HCT116 (cell line): ENCODE measurements around the gene CACNA1G. TPM values are rescaled to one million over a fixed set of nuclear protein-coding genes. Genes with fewer than 3 reads are reported as not detected.

ENCODE experiments used
- ATAC-seq: fragments of 200-7000 bp; cut with Tn5 transposase; 2 replicates; pipeline ENCODE4 v1.9.1; 2020; ENCODE audit warnings: mild to moderate bottlenecking, moderate library complexity
- BruUV-seq: library from RNA; stranded (reverse); fragments of 400-500 nt; replicated peaks from 2 replicates; lab custom pipeline; 2021; lab: Mats Ljungman, UMichigan
- CTCF ChIA-PET: fragments of 300-600 bp; sonication (Branson Sonifier 250); formaldehyde crosslinking; loops from one replicate; lab custom pipeline; 2021; ENCODE audit warnings: antibody characterized with exemption; lab: Charles Lee
- POLR2A ChIA-PET: fragments of 300-600, 350-600 bp; sonication (Branson Sonifier 250); formaldehyde crosslinking; loops from one replicate; lab custom pipeline; 2021; ENCODE audit warnings: antibody characterized with exemption; lab: Charles Lee
- RAD21 ChIA-PET, 2 experiments: fragments of 300-600 bp; sonication (Branson Sonifier 250); formaldehyde crosslinking; loops; one replicate each; lab custom pipeline; 2023; ENCODE audit warnings: low total read pairs in 2 of 2; ENCODE audit not compliant: uncharacterized antibody in 2 of 2, unreplicated experiment in 2 of 2, low non-redundant PET in 1 of 2; lab: Charles Lee
- DNase-seq: peaks from one replicate; pipeline ENCODE4 v3.0.0-alpha.2; 2010; ENCODE audit warnings: low read depth, low spot score
- H2AFZ ChIP-seq: fragments of 200-600 bp; shearing (Covaris generic), sonication (generic); 2 replicates; pipeline ENCODE4 v1.6.1; 2017; ENCODE audit warnings: low read depth, mixed run types, mixed read lengths, antibody characterized with exemption, low read length; ENCODE audit not compliant: poor library complexity, severe bottlenecking
- H3K27ac ChIP-seq: 2 replicates; pipeline ENCODE4 v1.5.1; 2012; ENCODE audit warnings: low read depth, low read length
- H3K27me3 ChIP-seq: fragments of 200-600 bp; sonication (generic); 2 replicates; pipeline ENCODE4 v1.6.1; 2016; ENCODE audit warnings: mixed run types, low read length, mixed read lengths; ENCODE audit not compliant: insufficient read depth
- H3K36me3 ChIP-seq, 2 experiments: fragments of 200-500 bp in 1 of 2; fragments of 200-600 bp in 1 of 2; sonication (Bioruptor generic) in 1 of 2; sonication (generic) in 1 of 2; 2 replicates each; pipeline versions ENCODE4 v1.5.1 to v1.6.1; 2014 to 2016; ENCODE audit warnings: low read length in 2 of 2, inconsistent platforms in 1 of 2, mixed read lengths in 1 of 2, mixed run types in 1 of 2; ENCODE audit not compliant: insufficient read depth in 2 of 2, control insufficient read depth in 1 of 2
- H3K4me1 ChIP-seq, 2 experiments: fragments of 200-600 bp in 1 of 2; sonication (generic) in 1 of 2; 2 replicates each; pipeline versions ENCODE4 v1.5.1 to v1.6.1; 2012 to 2017; ENCODE audit warnings: low read length in 2 of 2, inconsistent platforms in 1 of 2, mild to moderate bottlenecking in 1 of 2, mixed read lengths in 1 of 2, mixed run types in 1 of 2, moderate library complexity in 1 of 2; ENCODE audit not compliant: insufficient read depth in 2 of 2, control insufficient read depth in 1 of 2
- H3K4me2 ChIP-seq: fragments of 200-600 bp; sonication (generic); 2 replicates; pipeline ENCODE4 v1.6.1; 2017; ENCODE audit warnings: mixed run types, low read length, mixed read lengths
- H3K4me3 ChIP-seq, 2 experiments: fragments of 200-600 bp in 1 of 2; sonication (generic) in 1 of 2; replicated peaks in 1 of 2; 2 replicates each; pipeline ENCODE4 v1.5.1; 2011 to 2016; ENCODE audit warnings: low read length in 2 of 2, control low read depth in 1 of 2, low read depth in 1 of 2, mild to moderate bottlenecking in 1 of 2, mixed read lengths in 1 of 2, mixed run types in 1 of 2
- H3K79me2 ChIP-seq: fragments of 200-600 bp; sonication (generic); 2 replicates; pipeline ENCODE4 v1.6.1; 2017; ENCODE audit warnings: mild to moderate bottlenecking, mixed run types, low read length, moderate library complexity, mixed read lengths; ENCODE audit not compliant: insufficient read depth
- H3K9ac ChIP-seq: fragments of 200-600 bp; sonication (generic); 2 replicates; pipeline ENCODE4 v1.6.1; 2016; ENCODE audit warnings: low read length, mixed read lengths
- H3K9me2 ChIP-seq: fragments of 200-600 bp; sonication (generic), shearing (Covaris generic); 2 replicates; pipeline ENCODE4 v1.6.1; 2017; ENCODE audit warnings: mixed run types, mild to moderate bottlenecking, moderate library complexity; ENCODE audit not compliant: insufficient read depth
- H3K9me3 ChIP-seq, 2 experiments: fragments of 200-500 bp in 1 of 2; fragments of 200-600 bp in 1 of 2; sonication (Bioruptor generic) in 1 of 2; sonication (generic) in 1 of 2; 2 replicates each; pipeline ENCODE4 v1.6.1; 2014 to 2017; ENCODE audit warnings: low read length in 2 of 2, mixed read lengths in 2 of 2, inconsistent platforms in 1 of 2, low read depth in 1 of 2, mild to moderate bottlenecking in 1 of 2, mixed run types in 1 of 2, moderate library complexity in 1 of 2; ENCODE audit not compliant: control insufficient read depth in 1 of 2, insufficient read depth in 1 of 2
- H4K20me1 ChIP-seq: fragments of 200-600 bp; sonication (generic), shearing (Covaris generic); 2 replicates; pipeline ENCODE4 v1.6.1; 2017; ENCODE audit warnings: mixed run types, mild to moderate bottlenecking, moderate library complexity; ENCODE audit not compliant: insufficient read depth
- CBX3 ChIP-seq: IDR thresholded peaks from 2 replicates; pipeline ENCODE4 v1.6.1; 2012; ENCODE audit warnings: low read depth
- CEBPB ChIP-seq: IDR thresholded peaks from 2 replicates; pipeline ENCODE4 v1.6.1; 2012; ENCODE audit warnings: low read depth
- CTCF ChIP-seq, 3 experiments: fragments of 200-600 bp in 1 of 3; sonication (generic) in 1 of 3; IDR thresholded peaks in 2 of 3; conservative IDR thresholded peaks in 1 of 3; 2 replicates each; pipeline ENCODE4 v1.5.1; 2012 to 2017; ENCODE audit warnings: low read depth in 2 of 3, low read length in 2 of 3, antibody characterized with exemption in 1 of 3, borderline replicate concordance in 1 of 3, control low read depth in 1 of 3, mild to moderate bottlenecking in 1 of 3, mixed read lengths in 1 of 3, mixed run types in 1 of 3, moderate library complexity in 1 of 3; ENCODE audit not compliant: insufficient read depth in 1 of 3
- ELF1 ChIP-seq: IDR thresholded peaks from 2 replicates; pipeline ENCODE4 v1.6.1; 2012; ENCODE audit warnings: low read depth, borderline replicate concordance
- EZH2phosphoT487 ChIP-seq: fragments of 200-600 bp; IDR thresholded peaks from 2 replicates; pipeline ENCODE4 v1.6.1; 2018; ENCODE audit warnings: antibody characterized with exemption, borderline replicate concordance
- FOSL1 ChIP-seq: IDR thresholded peaks from 2 replicates; pipeline ENCODE4 v1.6.1; 2012; ENCODE audit warnings: low read depth
- JUND ChIP-seq: IDR thresholded peaks from 2 replicates; pipeline ENCODE4 v1.6.1; 2012
- MAX ChIP-seq: IDR thresholded peaks from 2 replicates; pipeline ENCODE4 v1.6.1; 2012
- POLR2AphosphoS5 ChIP-seq: IDR thresholded peaks from 2 replicates; pipeline ENCODE4 v1.6.1; 2011; ENCODE audit warnings: mild to moderate bottlenecking, low read depth, low read length, moderate library complexity
- RAD21 ChIP-seq: IDR thresholded peaks from 2 replicates; pipeline ENCODE4 v1.6.1; 2012; ENCODE audit warnings: low read depth, mild to moderate bottlenecking
- REST ChIP-seq: IDR thresholded peaks from 2 replicates; pipeline ENCODE4 v1.6.1; 2012; ENCODE audit warnings: low read depth
- SP1 ChIP-seq: IDR thresholded peaks from 2 replicates; pipeline ENCODE4 v1.6.1; 2012; ENCODE audit warnings: low read depth
- SRF ChIP-seq: IDR thresholded peaks from 2 replicates; pipeline ENCODE4 v1.6.1; 2012; ENCODE audit warnings: low read depth
- YY1 ChIP-seq: IDR thresholded peaks from 2 replicates; pipeline ENCODE4 v1.6.1; 2011; ENCODE audit warnings: low read length, low read depth, moderate library complexity, mild to moderate bottlenecking; ENCODE audit not compliant: insufficient replicate concordance; ENCODE audit errors: extremely low read depth
- ZFX ChIP-seq: fragments of 450-650 bp; IDR thresholded peaks from 2 replicates; pipeline ENCODE4 v1.6.1; 2017
- intact Hi-C: fragments of 100-400 bp; cut with micrococcal nuclease; formaldehyde crosslinking; loops from 2 replicates; pipeline ENCODE4 v1.10.0; 2022
- total RNA-seq: library from RNA; stranded (reverse); gene quantifications from one replicate; pipeline ENCODE4 v1.2.1, GENCODE V29; 2021; ENCODE audit not compliant: unreplicated experiment
- TF ChIP-seq, protein P1 (sequence below): IDR thresholded peaks from 2 replicates; pipeline ENCODE4 v1.6.1; 2011; ENCODE audit warnings: mild to moderate bottlenecking, low read length, moderate library complexity; ENCODE audit not compliant: insufficient replicate concordance; ENCODE audit errors: extremely low read depth

Gene CACNA1G
- total RNA-seq, 1 experiment from 2014 or later = 3.4 TPM

GRCh38 chr17:50519141-50519834 is 41.2 kb upstream of the CACNA1G start:
- BruUV-seq = no TSS peak

More at GRCh38 chr17:50519141-50519834, 41.2 kb upstream of the CACNA1G start:
- Histone ChIP-seq H3K4me1 (peaks cover 0 to 6% of the 10 kb centered on the region in 2 experiments; a peak in 1 of 4 replicates), H3K9me3 (no peaks in the 10 kb centered on the region), H3K9me2 (no peaks in the 10 kb centered on the region), H3K4me3 (no peak overlapping the region), H3K4me2 (no peak overlapping the region), H3K27me3 (no peaks in the 10 kb centered on the region), H4K20me1 (no peaks in the 10 kb centered on the region), H3K36me3 (no peaks in the 10 kb centered on the region), H3K79me2 (no peaks in the 10 kb centered on the region), H3K9ac (no peak overlapping the region), H3K27ac (no peak overlapping the region), H2AFZ (no peak overlapping the region)
- no peak for DNase-seq
- RAD21 ChIA-PET = no interaction called here
- CTCF ChIA-PET = no interaction called here
- TF ChIP-seq POLR2AphosphoS5 = no peak
- TF ChIP-seq CBX3 = no peak
- no peak for TF ChIP-seq ELF1
- no peak for TF ChIP-seq FOSL1
- no peak for TF ChIP-seq YY1
- TF ChIP-seq SRF = no peak
- TF ChIP-seq ZFX = no peak
- no peak for TF ChIP-seq MAX
- TF ChIP-seq JUND = no peak
- no peak for TF ChIP-seq CEBPB
- no peak for TF ChIP-seq RAD21
- no peak for TF ChIP-seq EZH2phosphoT487
- no peak for TF ChIP-seq CTCF (IDR thresholded peaks at IDR 0.05 in 2 of 3, conservative IDR thresholded peaks at IDR 0.05 in 1 of 3; ENCODE audit: borderline replicate concordance in 1 of 3, insufficient read depth in 1 of 3, low read depth in 2 of 3, low read length in 2 of 3)
- TF ChIP-seq REST = no peak
- TF ChIP-seq, protein P1, sequence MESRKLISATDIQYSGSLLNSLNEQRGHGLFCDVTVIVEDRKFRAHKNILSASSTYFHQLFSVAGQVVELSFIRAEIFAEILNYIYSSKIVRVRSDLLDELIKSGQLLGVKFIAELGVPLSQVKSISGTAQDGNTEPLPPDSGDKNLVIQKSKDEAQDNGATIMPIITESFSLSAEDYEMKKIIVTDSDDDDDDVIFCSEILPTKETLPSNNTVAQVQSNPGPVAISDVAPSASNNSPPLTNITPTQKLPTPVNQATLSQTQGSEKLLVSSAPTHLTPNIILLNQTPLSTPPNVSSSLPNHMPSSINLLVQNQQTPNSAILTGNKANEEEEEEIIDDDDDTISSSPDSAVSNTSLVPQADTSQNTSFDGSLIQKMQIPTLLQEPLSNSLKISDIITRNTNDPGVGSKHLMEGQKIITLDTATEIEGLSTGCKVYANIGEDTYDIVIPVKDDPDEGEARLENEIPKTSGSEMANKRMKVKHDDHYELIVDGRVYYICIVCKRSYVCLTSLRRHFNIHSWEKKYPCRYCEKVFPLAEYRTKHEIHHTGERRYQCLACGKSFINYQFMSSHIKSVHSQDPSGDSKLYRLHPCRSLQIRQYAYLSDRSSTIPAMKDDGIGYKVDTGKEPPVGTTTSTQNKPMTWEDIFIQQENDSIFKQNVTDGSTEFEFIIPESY = no peak
- no peak for TF ChIP-seq SP1
- intact Hi-C loops = no loop called here
- POLR2A ChIA-PET = no interaction called here
- no peak for ATAC-seq
